ENCODE results near the gene CPSF6. TPM values are rescaled to one million over a fixed set of nuclear protein-coding genes. Genes with fewer than 3 reads are reported as not detected.

The CPSF6 gene
- total RNA-seq, 1 experiment from 2014 or later: 77.9 TPM

DNA sequence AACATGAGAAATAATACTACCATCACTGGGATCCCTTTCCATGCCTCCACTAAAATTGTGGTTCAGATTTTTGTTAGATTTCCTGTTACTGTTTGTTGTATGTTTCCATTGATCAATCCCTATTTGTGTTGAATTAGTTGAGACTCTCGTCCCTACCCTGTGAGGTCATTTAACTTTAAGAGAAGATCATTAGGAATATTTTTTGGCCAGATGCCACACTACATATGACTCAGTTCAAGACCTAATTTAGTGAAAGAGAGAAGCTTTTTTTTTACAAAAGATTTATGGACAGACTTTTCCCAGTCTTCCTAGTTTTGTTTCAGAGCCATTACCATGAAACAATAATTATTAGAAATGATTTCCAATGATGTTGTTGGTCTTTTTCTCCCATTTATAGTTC, 35.5 kb downstream of the CPSF6 start:
- intact Hi-C loops (cut with micrococcal nuclease; ENCODE audit: unreplicated experiment): no loop called here
- POLR2A ChIA-PET (ENCODE audit: unreplicated experiment): interaction anchor here (0.6 kb wide), 1 partner anchor 369 kb away, joined by 4 read pairs; no protein-coding TSS in a partner anchor

GRCh38 chr12:69275471-69275891, 36.1 kb downstream of the CPSF6 start:
- H3K4me3 ChIP-seq: no peak overlapping the region
- TF ChIP-seq, protein P1, sequence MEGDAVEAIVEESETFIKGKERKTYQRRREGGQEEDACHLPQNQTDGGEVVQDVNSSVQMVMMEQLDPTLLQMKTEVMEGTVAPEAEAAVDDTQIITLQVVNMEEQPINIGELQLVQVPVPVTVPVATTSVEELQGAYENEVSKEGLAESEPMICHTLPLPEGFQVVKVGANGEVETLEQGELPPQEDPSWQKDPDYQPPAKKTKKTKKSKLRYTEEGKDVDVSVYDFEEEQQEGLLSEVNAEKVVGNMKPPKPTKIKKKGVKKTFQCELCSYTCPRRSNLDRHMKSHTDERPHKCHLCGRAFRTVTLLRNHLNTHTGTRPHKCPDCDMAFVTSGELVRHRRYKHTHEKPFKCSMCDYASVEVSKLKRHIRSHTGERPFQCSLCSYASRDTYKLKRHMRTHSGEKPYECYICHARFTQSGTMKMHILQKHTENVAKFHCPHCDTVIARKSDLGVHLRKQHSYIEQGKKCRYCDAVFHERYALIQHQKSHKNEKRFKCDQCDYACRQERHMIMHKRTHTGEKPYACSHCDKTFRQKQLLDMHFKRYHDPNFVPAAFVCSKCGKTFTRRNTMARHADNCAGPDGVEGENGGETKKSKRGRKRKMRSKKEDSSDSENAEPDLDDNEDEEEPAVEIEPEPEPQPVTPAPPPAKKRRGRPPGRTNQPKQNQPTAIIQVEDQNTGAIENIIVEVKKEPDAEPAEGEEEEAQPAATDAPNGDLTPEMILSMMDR (conservative IDR thresholded peaks at IDR 0.05): no peak
- no peak for TF ChIP-seq EZH2 (IDR thresholded peaks at IDR 0.05; ENCODE audit: low read depth)
- H3K27me3 ChIP-seq (ENCODE audit: insufficient read depth, low read depth): no peaks in the 10 kb centered on the region
- ChIA-PET POLR2A (ENCODE audit: unreplicated experiment) (no interaction called here), CTCF (no interaction called here)
- no peaks in the 10 kb centered on the region for H3K9me3 ChIP-seq (ENCODE audit: insufficient read depth, low read depth)
- no peaks in the 10 kb centered on the region for H3K36me3 ChIP-seq (ENCODE audit: low read depth)
- no TSS peak for BruUV-seq (replicated peaks)
- no peak for DNase-seq
- H4K20me1 ChIP-seq (ENCODE audit: insufficient read depth): no peaks in the 10 kb centered on the region; the same call in 1 of the 2 replicates
- intact Hi-C loops (cut with micrococcal nuclease; ENCODE audit: unreplicated experiment): no loop called here
- H3K79me2 ChIP-seq (ENCODE audit: low read depth): no peaks in the 10 kb centered on the region
- no peak overlapping the region for H3K27ac ChIP-seq
- H2AFZ ChIP-seq: no peak overlapping the region
- no peaks in the 10 kb centered on the region for H3K4me1 ChIP-seq (replicated peaks; ENCODE audit: insufficient read depth)
- no peak overlapping the region for H3K4me2 ChIP-seq
- H3F3A ChIP-seq (ENCODE audit: insufficient read depth, low read depth): peaks cover 4% of the 10 kb centered on the region
- 0 out of 2 replicates have a peak, but pooled peaks cover 4% of the 10 kb centered on the region for H3K9me2 ChIP-seq (ENCODE audit: insufficient read depth)

More for the DNA sequence above, 35.5 kb downstream of the CPSF6 start:
- TF ChIP-seq, protein P1 (conservative IDR thresholded peaks at IDR 0.05): no peak
- TF ChIP-seq EZH2 (IDR thresholded peaks at IDR 0.05; ENCODE audit: low read depth): no peak
- Histone ChIP-seq H4K20me1 (ENCODE audit: insufficient read depth) (no peaks in the 10 kb centered on the region; the same call in 1 of the 2 replicates), H2AFZ (no peak overlapping the region), H3K27ac (no peak overlapping the region), H3K79me2 (ENCODE audit: low read depth) (no peaks in the 10 kb centered on the region), H3K9me2 (ENCODE audit: insufficient read depth) (0 out of 2 replicates have a peak, but pooled peaks cover 4% of the 10 kb centered on the region), H3K4me2 (no peak overlapping the region), H3K4me1 (replicated peaks; ENCODE audit: insufficient read depth) (no peaks in the 10 kb centered on the region), H3F3A (ENCODE audit: insufficient read depth, low read depth) (peaks cover 4% of the 10 kb centered on the region), H3K4me3 (no peak overlapping the region), H3K9me3 (ENCODE audit: insufficient read depth, low read depth) (no peaks in the 10 kb centered on the region), H3K36me3 (ENCODE audit: low read depth) (no peaks in the 10 kb centered on the region), H3K27me3 (ENCODE audit: insufficient read depth, low read depth) (no peaks in the 10 kb centered on the region)
- no TSS peak for BruUV-seq (replicated peaks)
- CTCF ChIA-PET: no interaction called here
- no peak for DNase-seq

GRCh38 chr12:69278814-69279782, 39.7 kb downstream of the CPSF6 start:
- DNase-seq: no peak
- Histone ChIP-seq H3K36me3 (ENCODE audit: low read depth) (no peaks in the 10 kb centered on the region), H3K4me3 (no peak overlapping the region), H4K20me1 (ENCODE audit: insufficient read depth) (no peaks in the 10 kb centered on the region), H3K79me2 (ENCODE audit: low read depth) (no peaks in the 10 kb centered on the region), H3F3A (ENCODE audit: insufficient read depth, low read depth) (peaks cover 4% of the 10 kb centered on the region), H3K27ac (no peak overlapping the region), H2AFZ (no peak overlapping the region), H3K4me1 (replicated peaks; ENCODE audit: insufficient read depth) (peaks cover 8% of the 10 kb centered on the region), H3K9me3 (ENCODE audit: insufficient read depth, low read depth) (no peaks in the 10 kb centered on the region), H3K9me2 (ENCODE audit: insufficient read depth) (no peaks in the 10 kb centered on the region), H3K27me3 (ENCODE audit: insufficient read depth, low read depth) (no peaks in the 10 kb centered on the region), H3K4me2 (no peak overlapping the region)
- ChIA-PET CTCF (no interaction called here), POLR2A (ENCODE audit: unreplicated experiment) (no interaction called here)
- TF ChIP-seq EZH2 (IDR thresholded peaks at IDR 0.05; ENCODE audit: low read depth): no peak
- TF ChIP-seq, protein P1 (conservative IDR thresholded peaks at IDR 0.05): no peak
- BruUV-seq (replicated peaks): no TSS peak
- intact Hi-C loops (cut with micrococcal nuclease; ENCODE audit: unreplicated experiment): no loop called here
